Activated T-cell treated with anti-CD3 and anti-CD28 coated beads, Interleukin-2, amount 50 U/mL, for 4 hours (primary cell): ENCODE measurements around the gene MRPS25. TPM values are rescaled to one million over a fixed set of nuclear protein-coding genes. Genes with fewer than 3 reads are reported as not detected.
A peak's percentile ranks its signal among the peaks of the same experiment; 100 is the strongest.

Source experiments
- ATAC-seq, 2 donors: fragments of 200-7000 bp; cut with Tn5 transposase; one replicate each; pipeline ENCODE4 v1.10.0; 2021
- DNase-seq: peaks from one replicate; pipeline ENCODE4 v3.0.0-alpha.2; 2020
- H3K27me3 Mint-ChIP-seq: one replicate; pipeline ENCODE4 v1.8.0; 2021; ENCODE audit warnings: low read depth, mixed read lengths
- H3K36me3 Mint-ChIP-seq: one replicate; pipeline ENCODE4 v1.8.0; 2022; ENCODE audit warnings: mixed read lengths; ENCODE audit not compliant: insufficient read depth
- H3K4me1 Mint-ChIP-seq: one replicate; pipeline ENCODE4 v1.8.0; 2021; ENCODE audit warnings: low read depth, mixed read lengths
- H3K4me3 Mint-ChIP-seq: one replicate; pipeline ENCODE4 v1.8.0; 2021; ENCODE audit warnings: mild to moderate bottlenecking, moderate library complexity, mixed read lengths
- H3K9me3 Mint-ChIP-seq: one replicate; pipeline ENCODE4 v1.8.0; 2021; ENCODE audit warnings: mixed read lengths
- total RNA-seq, 3 donors: library from RNA; stranded (reverse); gene quantifications; one replicate each; pipeline ENCODE4 v1.2.1, GENCODE V29; 2021

MRPS25 gene
- total RNA-seq, 3 donors from 2014 or later, result 76.2 to 87.3 (median 81.1) TPM

DNA sequence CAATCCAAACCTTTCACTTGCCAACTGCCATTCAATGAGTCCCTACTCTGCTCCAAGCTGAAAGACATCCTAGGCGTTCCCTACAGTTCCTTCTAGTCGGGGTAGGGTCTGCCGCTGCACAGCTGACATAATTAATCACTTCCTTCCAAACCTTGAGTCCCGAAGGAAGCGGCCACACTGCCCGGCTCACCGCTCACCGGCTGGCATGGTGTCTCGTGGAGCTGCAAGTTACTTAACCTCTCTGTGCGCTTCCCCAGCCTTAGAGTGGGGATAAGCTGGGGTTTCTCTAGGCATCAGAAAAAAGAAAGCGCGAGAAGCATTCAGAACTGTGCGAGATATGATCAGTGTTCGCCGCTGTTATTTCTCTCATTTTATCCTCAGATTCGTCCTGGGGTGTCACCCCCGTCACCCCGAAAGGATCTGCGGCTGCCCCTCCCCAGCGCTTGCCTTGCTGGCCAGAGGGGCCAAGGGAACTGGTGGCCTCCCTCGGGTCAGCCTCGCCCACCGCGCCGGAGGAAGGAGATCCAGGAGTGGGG lies 748 bp downstream of the MRPS25 start:
- ATAC-seq, result peak; percentile 12 to 19

DNA sequence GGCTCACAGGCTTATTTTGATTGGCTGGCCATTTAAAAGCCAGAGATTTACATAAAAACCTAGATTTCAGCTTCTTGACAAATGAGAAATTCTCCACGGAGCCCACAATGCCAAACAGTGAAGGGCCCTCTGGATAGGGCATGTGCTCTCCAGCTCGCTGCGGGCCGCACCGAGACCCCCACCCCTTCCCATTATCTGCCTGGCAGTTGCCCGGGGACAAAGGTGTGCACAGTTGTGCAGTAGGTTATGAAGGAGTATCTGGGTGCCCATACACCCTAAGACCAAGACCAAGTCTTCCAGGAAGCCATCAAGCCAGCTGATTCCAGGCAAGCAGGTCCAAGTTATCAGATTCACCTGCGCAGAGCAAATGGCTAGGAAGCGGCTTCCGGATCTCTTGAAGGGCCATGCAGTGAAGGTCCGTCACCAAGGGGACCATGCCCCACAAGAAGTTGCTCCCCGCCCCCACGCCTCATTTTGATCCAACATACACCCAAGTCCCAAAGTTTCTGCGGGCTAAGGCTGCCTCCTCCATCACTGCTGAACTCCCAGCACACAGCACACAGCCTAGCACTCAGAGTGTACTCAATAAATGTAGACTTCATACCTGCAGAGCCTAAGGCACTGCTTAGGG lies 1.3 kb downstream of the MRPS25 start:
- peaks cover 16% of the 10 kb centered on the region for H3K36me3 Mint-ChIP-seq
- H3K4me1 Mint-ChIP-seq, result peaks cover 23% of the 10 kb centered on the region
- no peaks in the 10 kb centered on the region for H3K9me3 Mint-ChIP-seq
- ATAC-seq, result no peak
- no peak for DNase-seq
- no peaks in the 10 kb centered on the region for H3K27me3 Mint-ChIP-seq
- H3K4me3 Mint-ChIP-seq, result peak overlapping the region; percentile 96

More for the DNA sequence above, 748 bp downstream of the MRPS25 start:
- no peaks in the 10 kb centered on the region for H3K27me3 Mint-ChIP-seq
- H3K4me3 Mint-ChIP-seq, result peak overlapping the region; percentile 96
- peaks cover 13% of the 10 kb centered on the region for H3K36me3 Mint-ChIP-seq
- H3K9me3 Mint-ChIP-seq, result no peaks in the 10 kb centered on the region
- DNase-seq, result no peak
- peaks cover 23% of the 10 kb centered on the region for H3K4me1 Mint-ChIP-seq

GRCh38 chr3:15063238-15063637 lies 1.9 kb downstream of the MRPS25 start:
- ATAC-seq (no peak), DNase-seq (no peak)
- H3K27me3 Mint-ChIP-seq, result no peaks in the 10 kb centered on the region
- no peaks in the 10 kb centered on the region for H3K9me3 Mint-ChIP-seq
- H3K36me3 Mint-ChIP-seq, result peaks cover 22% of the 10 kb centered on the region
- H3K4me1 Mint-ChIP-seq, result peaks cover 23% of the 10 kb centered on the region
- H3K4me3 Mint-ChIP-seq, result peak overlapping the region; percentile 96

DNA sequence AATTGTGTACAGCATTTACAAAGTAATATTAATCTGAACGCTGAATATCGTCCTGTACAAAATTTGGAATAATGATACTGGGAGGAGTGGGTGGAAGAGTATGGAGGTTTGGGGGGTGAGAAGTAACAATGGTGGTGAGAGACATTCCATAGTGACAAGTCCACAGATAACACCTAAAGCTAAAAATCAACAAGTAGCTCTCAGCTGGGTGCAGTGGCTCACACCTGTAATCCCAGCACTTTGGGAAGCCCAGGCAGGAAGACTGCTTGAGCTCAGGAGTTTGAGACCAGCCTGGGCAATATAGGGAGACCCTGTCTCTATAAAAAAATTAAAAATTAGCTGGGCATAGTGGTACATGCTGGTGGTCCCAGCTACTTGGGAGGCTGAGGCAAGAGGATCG lies 5.1 kb downstream of the MRPS25 start:
- H3K27me3 Mint-ChIP-seq, result no peaks in the 10 kb centered on the region
- peaks cover 32% of the 10 kb centered on the region for H3K4me1 Mint-ChIP-seq
- no peak overlapping the region for H3K4me3 Mint-ChIP-seq
- no peak for ATAC-seq
- peaks cover 4% of the 10 kb centered on the region for H3K9me3 Mint-ChIP-seq
- H3K36me3 Mint-ChIP-seq, result peaks cover 37% of the 10 kb centered on the region
- no peak for DNase-seq

DNA sequence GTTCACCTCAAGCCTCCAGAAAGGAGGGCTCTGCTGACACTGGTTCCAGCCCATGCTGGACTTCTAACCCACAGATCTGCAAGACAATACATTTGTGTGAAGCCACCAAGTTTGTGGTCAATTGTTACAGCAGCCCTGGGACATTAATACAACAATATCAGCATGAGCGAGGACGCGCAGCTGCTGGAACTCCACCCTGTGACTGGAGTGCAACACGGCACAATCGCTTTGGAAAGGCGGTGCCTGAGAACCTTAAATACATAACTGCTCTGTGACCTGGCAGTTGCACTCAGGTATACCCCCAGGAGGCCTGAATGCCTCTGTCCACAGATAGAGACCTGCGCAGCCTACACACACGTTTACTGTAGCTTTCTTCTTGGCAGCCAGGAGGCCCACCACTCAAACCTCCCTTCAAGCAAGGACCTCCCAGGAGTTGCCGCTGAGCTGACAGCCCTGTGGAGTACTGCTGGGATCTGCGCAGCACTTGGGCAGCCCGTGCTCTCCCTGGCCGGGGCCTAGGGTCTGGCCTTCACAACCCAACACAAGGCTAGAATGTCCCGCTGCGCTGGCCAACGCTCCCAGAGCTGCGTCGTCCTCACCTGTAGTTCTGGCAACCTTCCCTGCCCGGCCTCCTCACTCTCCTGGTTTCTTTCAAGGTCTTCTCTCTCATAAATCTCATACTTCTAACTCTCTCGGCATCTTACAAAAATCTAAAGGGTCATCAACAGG lies 8.3 kb downstream of the MRPS25 start:
- peaks cover 34% of the 10 kb centered on the region for H3K4me1 Mint-ChIP-seq
- peaks cover 46% of the 10 kb centered on the region for H3K36me3 Mint-ChIP-seq
- ATAC-seq (no peak), DNase-seq (no peak)
- peaks cover 4% of the 10 kb centered on the region for H3K9me3 Mint-ChIP-seq
- H3K27me3 Mint-ChIP-seq, result no peaks in the 10 kb centered on the region
- no peak overlapping the region for H3K4me3 Mint-ChIP-seq

DNA sequence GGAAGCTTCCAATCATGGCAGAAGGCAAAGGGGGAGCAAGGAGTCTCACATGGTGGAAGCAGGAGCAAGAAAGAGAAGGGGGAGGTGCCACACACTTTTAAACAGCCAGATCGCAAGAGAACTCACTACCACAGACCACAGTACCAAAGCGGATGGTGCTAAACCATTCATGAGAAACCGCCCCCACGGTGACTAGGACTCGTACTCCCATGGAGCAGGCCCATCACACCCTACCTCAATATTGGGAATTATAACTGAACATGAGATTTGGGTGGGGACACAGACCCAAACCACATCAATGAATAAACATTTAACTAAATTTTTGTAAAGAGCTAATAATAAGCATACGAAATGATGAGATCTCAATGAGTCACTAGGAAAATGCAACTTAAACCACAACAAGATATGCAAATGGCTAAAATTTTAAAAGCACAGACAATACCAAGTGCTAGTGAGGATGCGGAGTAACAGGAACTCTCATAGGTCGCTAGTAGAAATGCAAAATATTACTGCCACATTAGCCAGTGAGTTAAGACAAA lies 10.0 kb downstream of the MRPS25 start:
- H3K4me3 Mint-ChIP-seq, result peak overlapping the region; percentile 35
- H3K36me3 Mint-ChIP-seq, result peaks cover 46% of the 10 kb centered on the region
- peaks cover 44% of the 10 kb centered on the region for H3K4me1 Mint-ChIP-seq
- no peaks in the 10 kb centered on the region for H3K27me3 Mint-ChIP-seq
- ATAC-seq, result peak; percentile 87 to 95
- DNase-seq, result peak; percentile 51
- H3K9me3 Mint-ChIP-seq, result peaks cover 4% of the 10 kb centered on the region

DNA sequence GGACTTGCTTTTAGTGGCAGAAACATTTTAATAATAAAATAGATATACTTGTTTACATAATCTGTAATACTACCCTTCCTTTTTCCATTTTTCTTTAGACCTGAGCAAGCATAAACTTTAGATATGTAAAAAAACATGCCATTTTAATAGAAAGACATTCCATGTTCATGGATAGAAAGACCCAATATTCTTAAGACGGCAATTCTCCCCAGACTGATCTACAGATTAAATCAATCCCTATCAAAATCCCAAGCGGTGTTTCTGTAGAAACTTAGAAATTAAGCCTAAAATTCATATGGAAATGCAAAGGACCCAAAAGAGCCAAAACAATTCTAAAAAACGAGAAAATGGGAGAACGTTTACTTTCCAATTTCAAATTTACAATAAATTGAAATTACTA lies 11.6 kb downstream of the MRPS25 start:
- H3K4me1 Mint-ChIP-seq, result peaks cover 43% of the 10 kb centered on the region
- ATAC-seq (no peak), DNase-seq (no peak)
- H3K4me3 Mint-ChIP-seq, result no peak overlapping the region
- H3K36me3 Mint-ChIP-seq, result peaks cover 46% of the 10 kb centered on the region
- H3K9me3 Mint-ChIP-seq, result peaks cover 4% of the 10 kb centered on the region
- H3K27me3 Mint-ChIP-seq, result no peaks in the 10 kb centered on the region

GRCh38 chr3:15052335-15053242 lies 12.5 kb downstream of the MRPS25 start:
- H3K27me3 Mint-ChIP-seq, result no peaks in the 10 kb centered on the region
- peaks cover 4% of the 10 kb centered on the region for H3K9me3 Mint-ChIP-seq
- no peak for DNase-seq
- no peak for ATAC-seq
- H3K4me1 Mint-ChIP-seq, result peaks cover 43% of the 10 kb centered on the region
- peaks cover 41% of the 10 kb centered on the region for H3K36me3 Mint-ChIP-seq
- no peak overlapping the region for H3K4me3 Mint-ChIP-seq

- Mint-ChIP-seq H3K9me3 (peaks cover 4% of the 10 kb centered on the region), H3K4me3 (no peak overlapping the region), H3K4me1 (peaks cover 38% of the 10 kb centered on the region), H3K36me3 (peaks cover 39% of the 10 kb centered on the region), H3K27me3 (no peaks in the 10 kb centered on the region)
- DNase-seq (peak; percentile 28), ATAC-seq (peak; percentile 36 to 74)
Observed at GRCh38 chr3:15051531-15051930, 13.6 kb downstream of the MRPS25 start.

GRCh38 chr3:15050405-15051092 lies 14.6 kb downstream of the MRPS25 start:
- ATAC-seq (no peak), DNase-seq (no peak)
- peaks cover 47% of the 10 kb centered on the region for H3K36me3 Mint-ChIP-seq
- peaks cover 4% of the 10 kb centered on the region for H3K9me3 Mint-ChIP-seq
- H3K4me3 Mint-ChIP-seq, result no peak overlapping the region
- peaks cover 35% of the 10 kb centered on the region for H3K4me1 Mint-ChIP-seq
- H3K27me3 Mint-ChIP-seq, result no peaks in the 10 kb centered on the region

DNA sequence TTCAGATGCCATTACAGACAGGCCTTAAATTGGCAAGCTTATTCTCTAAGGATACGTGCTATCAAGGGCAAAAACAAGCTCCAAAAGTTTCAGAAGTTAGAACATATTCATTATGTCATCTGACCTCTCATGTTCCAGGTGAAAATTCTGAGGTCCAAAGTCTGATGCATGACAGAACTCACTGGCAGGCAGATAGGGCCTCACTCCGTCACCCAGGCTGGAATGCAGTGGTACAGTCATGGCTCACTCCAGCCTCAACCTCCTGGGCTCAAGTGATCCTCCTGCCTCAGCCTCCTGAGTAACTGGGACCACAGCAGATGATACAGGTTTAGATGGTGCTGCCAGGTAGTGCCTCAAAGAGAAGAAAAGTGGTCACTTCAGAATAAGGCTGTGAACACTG lies 15.5 kb downstream of the MRPS25 start:
- peaks cover 44% of the 10 kb centered on the region for H3K36me3 Mint-ChIP-seq
- H3K4me1 Mint-ChIP-seq, result peaks cover 29% of the 10 kb centered on the region
- no peak for ATAC-seq

GRCh38 chr3:15045667-15046066 lies 19.4 kb downstream of the MRPS25 start:
- ATAC-seq (no peak), DNase-seq (no peak)
- peaks cover 26% of the 10 kb centered on the region for H3K4me1 Mint-ChIP-seq
- H3K36me3 Mint-ChIP-seq, result peaks cover 49% of the 10 kb centered on the region
- no peak overlapping the region for H3K4me3 Mint-ChIP-seq
- no peaks in the 10 kb centered on the region for H3K27me3 Mint-ChIP-seq
- no peaks in the 10 kb centered on the region for H3K9me3 Mint-ChIP-seq

More for the DNA sequence above, 15.5 kb downstream of the MRPS25 start:
- Mint-ChIP-seq H3K9me3 (no peaks in the 10 kb centered on the region), H3K4me3 (no peak overlapping the region), H3K27me3 (no peaks in the 10 kb centered on the region)
- DNase-seq, result no peak

GRCh38 chr3:15044326-15044725 lies 20.8 kb downstream of the MRPS25 start:
- no peak overlapping the region for H3K4me3 Mint-ChIP-seq
- H3K9me3 Mint-ChIP-seq, result no peaks in the 10 kb centered on the region
- H3K4me1 Mint-ChIP-seq, result peaks cover 20% of the 10 kb centered on the region
- ATAC-seq, result no peak
- no peak for DNase-seq
- H3K27me3 Mint-ChIP-seq, result no peaks in the 10 kb centered on the region
- H3K36me3 Mint-ChIP-seq, result peaks cover 45% of the 10 kb centered on the region
